ENCODE measurements around the gene PRKRIP1. TPM values are rescaled to one million over a fixed set of nuclear protein-coding genes. Genes with fewer than 3 reads are reported as not detected.

The PRKRIP1 gene
- total RNA-seq, 1 experiment from 2014 or later = 35.2 TPM

DNA sequence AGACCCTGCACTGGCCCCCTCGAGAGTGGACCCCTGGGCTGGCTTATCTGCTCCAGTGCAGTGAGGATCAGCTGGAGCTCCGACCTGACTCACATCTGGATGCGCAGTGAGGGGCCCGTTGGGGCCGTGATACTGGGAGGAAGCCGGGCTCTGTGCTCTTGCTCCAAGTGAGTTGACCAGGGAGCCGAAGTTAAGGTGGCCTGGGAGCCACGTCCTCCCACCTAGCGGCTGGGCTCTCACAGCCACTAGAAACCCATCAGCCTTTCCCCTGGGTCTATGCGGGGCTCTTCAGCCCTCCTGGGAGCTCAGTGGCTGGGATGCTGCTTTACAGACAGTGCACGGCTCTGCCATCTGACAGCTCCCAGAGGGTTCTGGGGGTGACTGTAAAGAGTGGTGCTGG lies 59.4 kb downstream of the PRKRIP1 start:
- BruUV-seq (replicated peaks) = no TSS peak
- H3K9me3 Mint-ChIP-seq (ENCODE audit: unreplicated experiment) = no peaks in the 10 kb centered on the region
- peaks cover 24% of the 10 kb centered on the region for H3K36me3 Mint-ChIP-seq (ENCODE audit: insufficient read depth, unreplicated experiment)
- no peaks in the 10 kb centered on the region for H3K27me3 ChIP-seq (replicated peaks; ENCODE audit: control insufficient read depth, insufficient read depth, low read length)
- TF ChIP-seq, protein P1, sequence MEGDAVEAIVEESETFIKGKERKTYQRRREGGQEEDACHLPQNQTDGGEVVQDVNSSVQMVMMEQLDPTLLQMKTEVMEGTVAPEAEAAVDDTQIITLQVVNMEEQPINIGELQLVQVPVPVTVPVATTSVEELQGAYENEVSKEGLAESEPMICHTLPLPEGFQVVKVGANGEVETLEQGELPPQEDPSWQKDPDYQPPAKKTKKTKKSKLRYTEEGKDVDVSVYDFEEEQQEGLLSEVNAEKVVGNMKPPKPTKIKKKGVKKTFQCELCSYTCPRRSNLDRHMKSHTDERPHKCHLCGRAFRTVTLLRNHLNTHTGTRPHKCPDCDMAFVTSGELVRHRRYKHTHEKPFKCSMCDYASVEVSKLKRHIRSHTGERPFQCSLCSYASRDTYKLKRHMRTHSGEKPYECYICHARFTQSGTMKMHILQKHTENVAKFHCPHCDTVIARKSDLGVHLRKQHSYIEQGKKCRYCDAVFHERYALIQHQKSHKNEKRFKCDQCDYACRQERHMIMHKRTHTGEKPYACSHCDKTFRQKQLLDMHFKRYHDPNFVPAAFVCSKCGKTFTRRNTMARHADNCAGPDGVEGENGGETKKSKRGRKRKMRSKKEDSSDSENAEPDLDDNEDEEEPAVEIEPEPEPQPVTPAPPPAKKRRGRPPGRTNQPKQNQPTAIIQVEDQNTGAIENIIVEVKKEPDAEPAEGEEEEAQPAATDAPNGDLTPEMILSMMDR (IDR thresholded peaks at IDR 0.05; ENCODE audit: insufficient read depth in 1 of 2, low read depth in 1 of 2, low read length in 1 of 2, severe bottlenecking in 1 of 2, unreplicated experiment in 1 of 2) = no peak
- DNase-seq = no peak
- peaks cover 4% of the 10 kb centered on the region for H3K36me3 ChIP-seq (ENCODE audit: control insufficient read depth, insufficient read depth, low read length)
- no peaks in the 10 kb centered on the region for H3K4me1 Mint-ChIP-seq (ENCODE audit: low read depth, unreplicated experiment)
- no peaks in the 10 kb centered on the region for H3K27me3 Mint-ChIP-seq (ENCODE audit: insufficient read depth, unreplicated experiment)
- intact Hi-C loops (cut with micrococcal nuclease; ENCODE audit: unreplicated experiment) = loop anchor here (10.0 kb wide), 1 partner anchor 171 kb away; the partner anchor contains the start of gene SH2B2
- no peak overlapping the region for H3K27ac Mint-ChIP-seq (ENCODE audit: unreplicated experiment)
- H3K4me3 ChIP-seq (ENCODE audit: low read depth, low read length) = no peak overlapping the region
- ChIA-PET POLR2A (no interaction called here), CTCF (no interaction called here)
- H3K9me3 ChIP-seq = no peaks in the 10 kb centered on the region
- H3K4me3 Mint-ChIP-seq (ENCODE audit: unreplicated experiment) = no peak overlapping the region
- peaks cover 3% of the 10 kb centered on the region; the same call in 1 of the 2 replicates for H3K4me1 ChIP-seq

DNA sequence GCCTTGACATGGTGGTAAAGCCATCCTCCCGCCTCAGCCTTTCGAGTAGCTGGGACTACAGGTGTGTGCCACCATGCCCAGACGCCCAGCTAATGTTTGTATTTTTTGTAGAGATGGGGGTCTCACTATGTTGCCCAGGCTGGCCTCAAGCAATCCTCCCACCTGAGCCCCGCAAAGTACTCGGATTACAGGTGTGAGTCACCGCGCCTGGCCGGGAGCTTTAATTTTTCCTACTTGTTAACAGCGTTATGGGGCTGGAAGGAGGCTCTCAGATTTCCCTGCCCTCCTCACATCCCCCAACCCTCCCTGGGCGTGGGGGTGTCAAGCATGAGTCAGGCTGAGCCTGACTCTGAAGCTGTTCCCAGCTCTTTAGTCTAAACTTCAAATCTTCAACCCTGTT lies 60.2 kb downstream of the PRKRIP1 start:
- Mint-ChIP-seq H3K36me3 (ENCODE audit: insufficient read depth, unreplicated experiment) (peaks cover 26% of the 10 kb centered on the region), H3K9me3 (ENCODE audit: unreplicated experiment) (no peaks in the 10 kb centered on the region), H3K27me3 (ENCODE audit: insufficient read depth, unreplicated experiment) (no peaks in the 10 kb centered on the region), H3K27ac (ENCODE audit: unreplicated experiment) (no peak overlapping the region), H3K4me3 (ENCODE audit: unreplicated experiment) (no peak overlapping the region), H3K4me1 (ENCODE audit: low read depth, unreplicated experiment) (no peaks in the 10 kb centered on the region)
- intact Hi-C loops (cut with micrococcal nuclease; ENCODE audit: unreplicated experiment) = loop anchor here (10.0 kb wide), 1 partner anchor 172 kb away; the partner anchor contains the start of gene SH2B2
- ChIA-PET CTCF (interaction anchor here (1.0 kb wide), 1 partner anchor 52 kb away, joined by 4 read pairs; no protein-coding TSS in a partner anchor), POLR2A (no interaction called here)
- Histone ChIP-seq H3K4me3 (ENCODE audit: low read depth, low read length) (no peak overlapping the region), H3K36me3 (ENCODE audit: control insufficient read depth, insufficient read depth, low read length) (peaks cover 4% of the 10 kb centered on the region), H3K4me1 (peaks cover 3% of the 10 kb centered on the region; the same call in 1 of the 2 replicates), H3K9me3 (no peaks in the 10 kb centered on the region), H3K27me3 (replicated peaks; ENCODE audit: control insufficient read depth, insufficient read depth, low read length) (no peaks in the 10 kb centered on the region)
- BruUV-seq (replicated peaks) = no TSS peak
- DNase-seq = no peak
- TF ChIP-seq, protein P1 (IDR thresholded peaks at IDR 0.05; ENCODE audit: insufficient read depth in 1 of 2, low read depth in 1 of 2, low read length in 1 of 2, severe bottlenecking in 1 of 2, unreplicated experiment in 1 of 2) = no peak

DNA sequence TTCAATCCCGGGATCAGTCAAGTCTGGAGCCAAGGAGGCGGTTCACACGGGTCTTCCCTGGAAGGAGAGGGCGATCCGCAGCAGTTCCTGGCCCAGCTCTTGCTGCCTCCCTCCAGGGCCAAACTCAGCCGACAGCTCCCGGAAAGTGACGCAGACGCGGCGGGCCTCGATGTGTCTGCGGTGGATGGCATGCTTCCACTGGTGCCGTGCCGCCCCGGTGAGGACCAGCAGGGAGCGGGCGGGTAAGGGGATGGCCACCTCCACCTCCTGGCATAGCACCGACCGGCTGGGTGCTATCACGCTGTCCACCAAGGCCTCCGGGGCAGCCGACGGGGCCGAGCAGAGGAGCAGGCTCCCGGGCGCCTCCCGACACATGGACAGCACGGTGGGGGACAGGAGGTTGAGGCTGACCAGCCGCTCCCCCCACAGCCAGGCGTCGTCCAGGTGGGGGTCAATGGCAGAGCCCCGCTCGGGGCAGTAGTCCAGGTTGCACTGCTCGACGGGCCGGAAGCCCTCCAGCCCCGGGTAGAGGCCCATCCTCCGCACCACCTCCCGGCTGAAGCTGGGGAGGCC lies 61.3 kb downstream of the PRKRIP1 start:
- H3K4me3 Mint-ChIP-seq (ENCODE audit: unreplicated experiment) = no peak overlapping the region
- no peak for DNase-seq
- peaks cover 32% of the 10 kb centered on the region for H3K36me3 Mint-ChIP-seq (ENCODE audit: insufficient read depth, unreplicated experiment)
- TF ChIP-seq, protein P1 (IDR thresholded peaks at IDR 0.05; ENCODE audit: insufficient read depth in 1 of 2, low read depth in 1 of 2, low read length in 1 of 2, severe bottlenecking in 1 of 2, unreplicated experiment in 1 of 2) = no peak
- POLR2A ChIA-PET = no interaction called here
- Histone ChIP-seq H3K27me3 (replicated peaks; ENCODE audit: control insufficient read depth, insufficient read depth, low read length) (no peaks in the 10 kb centered on the region), H3K4me3 (ENCODE audit: low read depth, low read length) (no peak overlapping the region), H3K9me3 (no peaks in the 10 kb centered on the region), H3K36me3 (ENCODE audit: control insufficient read depth, insufficient read depth, low read length) (peaks cover 4% of the 10 kb centered on the region), H3K4me1 (no peaks in the 10 kb centered on the region)
- CTCF ChIA-PET = interaction anchor here (1.0 kb wide), 1 partner anchor 53 kb away, joined by 4 read pairs; no protein-coding TSS in a partner anchor
- intact Hi-C loops (cut with micrococcal nuclease; ENCODE audit: unreplicated experiment) = loop anchor here (10.0 kb wide), 1 partner anchor 173 kb away; the partner anchor contains the start of gene SH2B2
- H3K27ac Mint-ChIP-seq (ENCODE audit: unreplicated experiment) = no peak overlapping the region
- H3K9me3 Mint-ChIP-seq (ENCODE audit: unreplicated experiment) = no peaks in the 10 kb centered on the region
- H3K27me3 Mint-ChIP-seq (ENCODE audit: insufficient read depth, unreplicated experiment) = no peaks in the 10 kb centered on the region
- BruUV-seq (replicated peaks) = no TSS peak
- no peaks in the 10 kb centered on the region for H3K4me1 Mint-ChIP-seq (ENCODE audit: low read depth, unreplicated experiment)
